IPS DF 6.9 (cell line): Measurements from ENCODE around the gene RAB7A.

Experiments
- DNase-seq: peaks from one replicate; pipeline ENCODE4 v3.0.0-alpha.2; 2013; ENCODE audit warnings: low read depth, low spot score
- H3K27ac ChIP-seq: one replicate; pipeline ENCODE4 v1.5.1; 2013; ENCODE audit warnings: low read length, control low read depth
- H3K27me3 ChIP-seq: 2 replicates; pipeline ENCODE4 v1.6.1; 2013; ENCODE audit warnings: mild to moderate bottlenecking, low read length; ENCODE audit not compliant: control insufficient read depth, insufficient read depth
- H3K36me3 ChIP-seq: 2 replicates; pipeline ENCODE4 v1.6.1; 2013; ENCODE audit warnings: low read length; ENCODE audit not compliant: control insufficient read depth, insufficient read depth
- H3K4me1 ChIP-seq: 2 replicates; pipeline ENCODE4 v1.6.1; 2013; ENCODE audit warnings: low read length; ENCODE audit not compliant: control insufficient read depth, insufficient read depth
- H3K4me3 ChIP-seq: 2 replicates; pipeline ENCODE4 v1.5.1; 2013; ENCODE audit warnings: mild to moderate bottlenecking, low read length
- H3K9me3 ChIP-seq: 2 replicates; pipeline ENCODE4 v1.6.1; 2013; ENCODE audit warnings: low read length, inconsistent platforms; ENCODE audit not compliant: control insufficient read depth, insufficient read depth
- WGBS: extraction: QIAGEN DNeasy Blood & Tissue Kit; methylation state at CpG from one replicate; pipeline ENCODE4 v1.1.7; 2013; ENCODE audit warnings: mixed read lengths, missing lambda C conversion rate; ENCODE audit not compliant: insufficient read length, insufficient coverage; 5-methylcytosine and 5-hydroxymethylcytosine counted together

RAB7A gene

GRCh38 chr3:128784843-128785242 is 58.9 kb downstream of the RAB7A start:
- Histone ChIP-seq H3K27me3 (no peaks in the 10 kb centered on the region), H3K36me3 (no peaks in the 10 kb centered on the region), H3K9me3 (no peaks in the 10 kb centered on the region), H3K4me3 (no peak overlapping the region), H3K27ac (no peak overlapping the region), H3K4me1 (peaks cover 2% of the 10 kb centered on the region)
- no CpG with 5 or more reads among the region's 3 CpGs for WGBS
- no peak for DNase-seq

- Histone ChIP-seq H3K27ac (no peak overlapping the region), H3K36me3 (no peaks in the 10 kb centered on the region), H3K4me1 (peaks cover 2% of the 10 kb centered on the region)
These were observed 60.5 kb downstream of the RAB7A start for GRCh38 chr3:128786434-128787020.

GRCh38 chr3:128787256-128788253 is 61.6 kb downstream of the RAB7A start:
- H3K9me3 ChIP-seq: no peaks in the 10 kb centered on the region
- H3K27ac ChIP-seq: no peak overlapping the region
- WGBS: no CpG with 5 or more reads among the region's 12 CpGs
- no peak for DNase-seq
- no peaks in the 10 kb centered on the region for H3K36me3 ChIP-seq
- no peaks in the 10 kb centered on the region for H3K27me3 ChIP-seq
- no peak overlapping the region for H3K4me3 ChIP-seq
- H3K4me1 ChIP-seq: no peaks in the 10 kb centered on the region; the same call in 1 of the 2 replicates

More at GRCh38 chr3:128786434-128787020, 60.5 kb downstream of the RAB7A start:
- no peaks in the 10 kb centered on the region for H3K9me3 ChIP-seq
- no peak overlapping the region for H3K4me3 ChIP-seq
- no CpG with 5 or more reads among the region's 3 CpGs for WGBS
- no peak for DNase-seq
- H3K27me3 ChIP-seq: no peaks in the 10 kb centered on the region

- Histone ChIP-seq H3K4me3 (no peak overlapping the region), H3K27me3 (no peaks in the 10 kb centered on the region), H3K27ac (no peak overlapping the region), H3K4me1 (no peaks in the 10 kb centered on the region; the same call in 1 of the 2 replicates), H3K9me3 (no peaks in the 10 kb centered on the region), H3K36me3 (no peaks in the 10 kb centered on the region)
- DNase-seq: no peak
- no CpG with 5 or more reads among the region's 5 CpGs for WGBS
These were observed 62.4 kb downstream of the RAB7A start for GRCh38 chr3:128788268-128788869.

- no peaks in the 10 kb centered on the region for H3K9me3 ChIP-seq
- WGBS: no CpG with 5 or more reads among the region's 2 CpGs
- H3K4me3 ChIP-seq: no peak overlapping the region
- no peaks in the 10 kb centered on the region for H3K27me3 ChIP-seq
- H3K4me1 ChIP-seq: no peaks in the 10 kb centered on the region
- no peak for DNase-seq
- peaks cover 8% of the 10 kb centered on the region; the same call in 1 of the 2 replicates for H3K36me3 ChIP-seq
- H3K27ac ChIP-seq: no peak overlapping the region
These were observed 68.2 kb downstream of the RAB7A start for GRCh38 chr3:128794067-128794768.

GRCh38 chr3:128794770-128795649 is 69.0 kb downstream of the RAB7A start:
- H3K36me3 ChIP-seq: peaks cover 9% of the 10 kb centered on the region; the same call in 1 of the 2 replicates
- WGBS: no CpG with 5 or more reads among the region's 8 CpGs
- no peak overlapping the region for H3K27ac ChIP-seq
- H3K4me3 ChIP-seq: no peak overlapping the region
- DNase-seq: peak; percentile 27
- H3K4me1 ChIP-seq: no peaks in the 10 kb centered on the region
- no peaks in the 10 kb centered on the region for H3K27me3 ChIP-seq
- H3K9me3 ChIP-seq: no peaks in the 10 kb centered on the region

- no peaks in the 10 kb centered on the region for H3K9me3 ChIP-seq
- H3K4me1 ChIP-seq: no peaks in the 10 kb centered on the region
- H3K27ac ChIP-seq: no peak overlapping the region
- peaks cover 9% of the 10 kb centered on the region; the same call in 1 of the 2 replicates for H3K36me3 ChIP-seq
- H3K27me3 ChIP-seq: no peaks in the 10 kb centered on the region
- H3K4me3 ChIP-seq: no peak overlapping the region
- WGBS: no CpG with 5 or more reads among the region's 1 CpG
- no peak for DNase-seq
These were observed 73.7 kb downstream of the RAB7A start for GRCh38 chr3:128799653-128800052.

GRCh38 chr3:128800241-128801187 is 74.5 kb downstream of the RAB7A start:
- no peaks in the 10 kb centered on the region for H3K27me3 ChIP-seq
- H3K9me3 ChIP-seq: no peaks in the 10 kb centered on the region
- no peak overlapping the region for H3K27ac ChIP-seq
- no peak overlapping the region for H3K4me3 ChIP-seq
- no peaks in the 10 kb centered on the region for H3K4me1 ChIP-seq
- DNase-seq: no peak
- H3K36me3 ChIP-seq: peaks cover 9% of the 10 kb centered on the region; the same call in 1 of the 2 replicates
- no CpG with 5 or more reads among the region's 9 CpGs for WGBS
